Trophoblast cell (in vitro differentiated cells and primary cell): ENCODE measurements around the gene ABRACL. TPM values are rescaled to one million over a fixed set of nuclear protein-coding genes. Genes with fewer than 3 reads are reported as not detected.

ENCODE experiments used
- DNase-seq, 2 donors: peaks; one replicate each; pipeline ENCODE4 v3.0.0-alpha.2; 2016
- H2AFZ ChIP-seq: 2 replicates; pipeline ENCODE4 v1.6.1; 2013; ENCODE audit warnings: low read length, moderate library complexity, mild to moderate bottlenecking; ENCODE audit not compliant: insufficient read depth, poor library complexity
- H2AK5ac ChIP-seq: 2 replicates; pipeline ENCODE4 v1.6.1; 2013; ENCODE audit warnings: mild to moderate bottlenecking, low read length
- H2BK120ac ChIP-seq: 2 replicates; pipeline ENCODE4 v1.6.1; 2013; ENCODE audit warnings: low read length, mild to moderate bottlenecking, moderate library complexity; ENCODE audit not compliant: insufficient read depth, poor library complexity
- H2BK12ac ChIP-seq: 2 replicates; pipeline ENCODE4 v1.6.1; 2013; ENCODE audit warnings: mild to moderate bottlenecking, low read length, moderate library complexity
- H2BK5ac ChIP-seq: 2 replicates; pipeline ENCODE4 v1.6.1; 2013; ENCODE audit warnings: low read length, low read depth, moderate library complexity, mild to moderate bottlenecking; ENCODE audit not compliant: poor library complexity
- H3K14ac ChIP-seq: 2 replicates; pipeline ENCODE4 v1.6.1; 2013; ENCODE audit warnings: mild to moderate bottlenecking, low read length
- H3K18ac ChIP-seq: 2 replicates; pipeline ENCODE4 v1.6.1; 2013; ENCODE audit warnings: mild to moderate bottlenecking, low read length
- H3K23ac ChIP-seq: 2 replicates; pipeline ENCODE4 v1.6.1; 2013; ENCODE audit warnings: low read length
- H3K27ac ChIP-seq: 2 replicates; pipeline ENCODE4 v1.5.1; 2013; ENCODE audit warnings: low read depth, mild to moderate bottlenecking, inconsistent platforms, low read length, moderate library complexity
- H3K27me3 ChIP-seq: 2 replicates; pipeline ENCODE4 v1.6.1; 2013; ENCODE audit warnings: inconsistent platforms, mild to moderate bottlenecking, low read length, moderate library complexity; ENCODE audit not compliant: insufficient read depth
- H3K36me3 ChIP-seq, 2 experiments: 1 replicate in 1 of 2; 2 replicates in 1 of 2; pipeline ENCODE4 v1.6.1; 2013; ENCODE audit warnings: low read length in 2 of 2, mild to moderate bottlenecking in 2 of 2, moderate library complexity in 1 of 2; ENCODE audit not compliant: insufficient read depth in 2 of 2, control insufficient read depth in 1 of 2
- H3K4ac ChIP-seq: 2 replicates; pipeline ENCODE4 v1.6.1; 2013; ENCODE audit warnings: low read depth, mild to moderate bottlenecking, low read length, moderate library complexity
- H3K4me1 ChIP-seq, 2 experiments: 1 replicate in 1 of 2; 2 replicates in 1 of 2; pipeline ENCODE4 v1.6.1; 2013; ENCODE audit warnings: low read length in 2 of 2, mild to moderate bottlenecking in 2 of 2, moderate library complexity in 1 of 2; ENCODE audit not compliant: insufficient read depth in 2 of 2, control insufficient read depth in 1 of 2
- H3K4me2 ChIP-seq: 2 replicates; pipeline ENCODE4 v1.6.1; 2013; ENCODE audit warnings: inconsistent platforms, mild to moderate bottlenecking, low read length, moderate library complexity
- H3K4me3 ChIP-seq: 2 replicates; pipeline ENCODE4 v1.5.1; 2013; ENCODE audit warnings: mild to moderate bottlenecking, low read depth, low read length, inconsistent platforms
- H3K79me1 ChIP-seq: one replicate; pipeline ENCODE4 v1.6.1; 2013; ENCODE audit warnings: low read length
- H3K79me2 ChIP-seq: 2 replicates; pipeline ENCODE4 v1.6.1; 2013; ENCODE audit warnings: low read length, mild to moderate bottlenecking; ENCODE audit not compliant: control insufficient read depth, insufficient read depth, poor library complexity
- H3K9ac ChIP-seq: 2 replicates; pipeline ENCODE4 v1.6.1; 2013; ENCODE audit warnings: mild to moderate bottlenecking, low read length
- H3K9me3 ChIP-seq: 2 replicates; pipeline ENCODE4 v1.6.1; 2013; ENCODE audit warnings: low read depth, mild to moderate bottlenecking, control low read depth, inconsistent platforms, low read length; ENCODE audit not compliant: insufficient read depth
- H4K12ac ChIP-seq: 2 replicates; pipeline ENCODE4 v1.6.1; 2013; ENCODE audit warnings: low read depth, mild to moderate bottlenecking, low read length, moderate library complexity
- H4K8ac ChIP-seq: 2 replicates; pipeline ENCODE4 v1.6.1; 2013; ENCODE audit warnings: low read depth, mild to moderate bottlenecking, low read length, moderate library complexity
- H4K91ac ChIP-seq: one replicate; pipeline ENCODE4 v1.6.1; 2013; ENCODE audit warnings: low read depth, mild to moderate bottlenecking, low read length, moderate library complexity
- WGBS: extraction: QIAGEN DNeasy Blood & Tissue Kit; methylation state at CpG from one replicate; pipeline ENCODE4 v1.1.7; 2013; ENCODE audit warnings: missing lambda C conversion rate; ENCODE audit not compliant: insufficient read length, insufficient coverage; ENCODE audit errors: extremely low coverage; 5-methylcytosine and 5-hydroxymethylcytosine counted together
- polyA plus RNA-seq: library from polyadenylated mRNA; stranded (reverse); fragments of 200-250 nt; gene quantifications from 2 replicates; pipeline ENCODE4 v1.2.3, GENCODE V29; 2013

The ABRACL gene, protein sequence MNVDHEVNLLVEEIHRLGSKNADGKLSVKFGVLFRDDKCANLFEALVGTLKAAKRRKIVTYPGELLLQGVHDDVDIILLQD
- 148 and 152 TPM in 2 replicates for polyA plus RNA-seq

DNA sequence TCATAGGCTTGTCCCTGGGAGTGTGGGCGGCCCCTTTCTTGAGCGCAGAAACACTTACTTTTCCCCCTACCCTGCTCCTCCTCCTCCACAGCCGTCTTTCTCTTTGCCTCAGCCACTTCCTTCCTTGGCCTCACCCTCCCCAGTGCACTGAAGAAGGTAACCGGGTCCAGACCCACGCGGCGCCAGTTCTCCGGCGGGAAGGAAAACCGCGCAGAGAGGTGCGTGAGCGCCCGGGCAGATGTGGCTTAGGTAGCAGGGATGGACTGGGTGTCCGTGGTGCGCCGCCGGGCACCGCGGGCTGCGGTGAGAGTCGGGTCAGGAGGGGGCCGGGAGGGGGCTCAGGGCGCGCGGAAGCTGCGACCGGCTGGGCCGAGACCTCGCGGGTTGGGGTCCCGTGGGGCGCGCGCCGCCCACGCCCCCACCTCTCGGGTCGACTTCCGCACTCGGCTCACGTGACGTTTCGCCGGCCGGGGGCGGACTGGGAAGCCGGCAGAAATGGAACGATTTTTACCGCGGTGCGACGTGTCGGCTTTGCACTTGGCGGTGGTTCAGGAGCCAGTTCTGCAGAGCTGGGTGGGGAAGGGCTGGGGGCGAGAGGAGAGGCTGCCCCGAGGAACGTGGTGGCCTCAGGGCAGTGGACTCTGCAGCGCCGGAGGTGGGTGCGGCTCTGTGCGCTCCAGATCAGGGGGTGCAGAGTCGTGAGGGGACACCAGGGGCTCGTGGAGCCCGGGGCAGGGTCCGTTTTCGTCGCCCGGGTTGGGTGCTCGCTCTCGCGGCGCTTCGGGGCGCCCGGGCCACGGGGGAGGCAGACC is at the start of gene ABRACL:
Gene ABRACL, plus strand, starts transcription at position 88 of the 812 bp plus-strand sequence. CDS start 5,416 bp downstream, outside the sequence.
- Histone ChIP-seq H4K12ac (peak within 1 kb of the TSS; percentile 65), H3K79me1 (peaks cover 11% of the 10 kb centered on the region), H2BK12ac (no peak within 1 kb of the TSS), H3K18ac (peak within 1 kb of the TSS; percentile 83), H3K4me2 (peak within 1 kb of the TSS; percentile 71), H3K27ac (peak within 1 kb of the TSS; percentile 60), H3K4ac (peak within 1 kb of the TSS; percentile 84), H2BK120ac (peak within 1 kb of the TSS; percentile 70), H3K9me3 (no peaks in the 10 kb centered on the region), H3K23ac (no peak within 1 kb of the TSS), H3K14ac (peak within 1 kb of the TSS; percentile 87), H2AK5ac (peak within 1 kb of the TSS; percentile 5), H3K9ac (peak within 1 kb of the TSS; percentile 79), H3K4me1 (peaks cover 10 to 15% of the 10 kb centered on the region in 2 experiments), H3K36me3 (peaks cover 5 to 7% of the 10 kb centered on the region in 2 experiments), H4K8ac (peak within 1 kb of the TSS; percentile 69), H2AFZ (peak within 1 kb of the TSS; percentile 79), H2BK5ac (peak within 1 kb of the TSS; percentile 64), H3K4me3 (peak within 1 kb of the TSS; percentile 90), H3K27me3 (no peaks in the 10 kb centered on the region), H4K91ac (peak within 1 kb of the TSS; percentile 87), H3K79me2 (peaks cover 19% of the 10 kb centered on the region)
- DNase-seq: peak; percentile 35 to 80
- WGBS: no CpG with 5 or more reads among the region's 77 CpGs

GRCh38 chr6:138979365-138979764 is 49.2 kb upstream of the ABRACL start:
- no CpG with 5 or more reads among the region's 2 CpGs for WGBS
- no peak overlapping the region for H2AFZ ChIP-seq
- no peak overlapping the region for H2BK12ac ChIP-seq

GRCh38 chr6:138979813-138980668 is 48.5 kb upstream of the ABRACL start:
- Histone ChIP-seq H3K4me2 (no peak overlapping the region), H4K91ac (no peak overlapping the region), H3K9me3 (no peaks in the 10 kb centered on the region), H2BK12ac (no peak overlapping the region), H3K27me3 (no peaks in the 10 kb centered on the region), H3K79me1 (no peaks in the 10 kb centered on the region), H3K79me2 (peaks cover 6% of the 10 kb centered on the region), H3K4me3 (no peak overlapping the region), H3K9ac (no peak overlapping the region), H3K27ac (no peak overlapping the region), H3K4me1 (peaks cover 0 to 4% of the 10 kb centered on the region in 2 experiments), H2AFZ (no peak overlapping the region), H3K36me3 (no peaks in the 10 kb centered on the region), H2AK5ac (no peak overlapping the region), H3K14ac (no peak overlapping the region), H3K23ac (no peak overlapping the region), H4K8ac (no peak overlapping the region), H2BK5ac (no peak overlapping the region), H2BK120ac (no peak overlapping the region), H4K12ac (no peak overlapping the region), H3K4ac (peak overlapping the region; percentile 88), H3K18ac (no peak overlapping the region)
- WGBS: no CpG with 5 or more reads among the region's 5 CpGs
- no peak for DNase-seq

More at GRCh38 chr6:138979365-138979764, 49.2 kb upstream of the ABRACL start:
- H3K4ac ChIP-seq: no peak overlapping the region
- no peak overlapping the region for H2BK120ac ChIP-seq
- H3K27me3 ChIP-seq: no peaks in the 10 kb centered on the region
- no peak overlapping the region for H3K4me3 ChIP-seq
- H3K18ac ChIP-seq: no peak overlapping the region
- H4K8ac ChIP-seq: no peak overlapping the region
- no peak overlapping the region for H3K14ac ChIP-seq
- peaks cover 2 to 3% of the 10 kb centered on the region in 2 experiments for H3K4me1 ChIP-seq
- DNase-seq: peak; percentile 50 to 81
- no peak overlapping the region for H3K9ac ChIP-seq
- no peak overlapping the region for H2BK5ac ChIP-seq
- H3K23ac ChIP-seq: no peak overlapping the region
- peaks cover 10% of the 10 kb centered on the region for H3K79me2 ChIP-seq
- no peak overlapping the region for H3K4me2 ChIP-seq
- H4K91ac ChIP-seq: no peak overlapping the region
- no peak overlapping the region for H2AK5ac ChIP-seq
- no peak overlapping the region for H3K27ac ChIP-seq
- H3K9me3 ChIP-seq: no peaks in the 10 kb centered on the region
- no peaks in the 10 kb centered on the region for H3K36me3 ChIP-seq
- no peaks in the 10 kb centered on the region for H3K79me1 ChIP-seq
- no peak overlapping the region for H4K12ac ChIP-seq

DNA sequence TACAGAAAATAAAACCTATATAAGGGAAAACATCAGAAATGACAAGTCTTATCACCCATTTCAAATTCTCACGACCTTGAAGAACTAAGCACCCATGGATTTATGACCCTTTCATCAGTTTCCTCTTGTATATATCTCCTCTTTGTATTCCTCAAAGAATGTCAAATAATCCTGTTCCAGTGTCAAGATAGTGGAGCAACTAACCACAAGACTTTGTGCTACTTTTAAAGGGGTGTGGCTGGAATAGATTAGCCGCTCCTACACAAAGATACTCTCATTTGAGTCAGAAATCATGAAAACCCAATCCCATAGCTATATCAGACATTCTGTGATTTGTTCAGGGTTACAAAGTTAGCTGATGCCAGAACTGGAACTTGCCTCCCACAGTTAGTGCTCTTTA is 47.1 kb upstream of the ABRACL start:
- peak overlapping the region; percentile 91 for H3K4ac ChIP-seq
- H2AFZ ChIP-seq: no peak overlapping the region
- no peaks in the 10 kb centered on the region for H3K36me3 ChIP-seq
- H3K9me3 ChIP-seq: no peaks in the 10 kb centered on the region
- H3K27ac ChIP-seq: no peak overlapping the region
- H3K27me3 ChIP-seq: no peaks in the 10 kb centered on the region
- H2BK120ac ChIP-seq: no peak overlapping the region
- no peak overlapping the region for H3K18ac ChIP-seq
- H3K79me1 ChIP-seq: no peaks in the 10 kb centered on the region
- no CpG with 5 or more reads among the region's 2 CpGs for WGBS
- H2BK12ac ChIP-seq: no peak overlapping the region
- no peak for DNase-seq
- peaks cover 6% of the 10 kb centered on the region for H3K79me2 ChIP-seq
- H3K4me2 ChIP-seq: no peak overlapping the region
- H4K12ac ChIP-seq: no peak overlapping the region
- no peak overlapping the region for H3K9ac ChIP-seq
- no peak overlapping the region for H3K4me3 ChIP-seq
- peaks cover 3 to 4% of the 10 kb centered on the region in 2 experiments for H3K4me1 ChIP-seq
- no peak overlapping the region for H2AK5ac ChIP-seq
- H3K14ac ChIP-seq: no peak overlapping the region
- H3K23ac ChIP-seq: no peak overlapping the region
- H4K91ac ChIP-seq: no peak overlapping the region
- H2BK5ac ChIP-seq: no peak overlapping the region
- no peak overlapping the region for H4K8ac ChIP-seq
